ENCODE results near the gene FAM43B.

FAM43B gene

DNA sequence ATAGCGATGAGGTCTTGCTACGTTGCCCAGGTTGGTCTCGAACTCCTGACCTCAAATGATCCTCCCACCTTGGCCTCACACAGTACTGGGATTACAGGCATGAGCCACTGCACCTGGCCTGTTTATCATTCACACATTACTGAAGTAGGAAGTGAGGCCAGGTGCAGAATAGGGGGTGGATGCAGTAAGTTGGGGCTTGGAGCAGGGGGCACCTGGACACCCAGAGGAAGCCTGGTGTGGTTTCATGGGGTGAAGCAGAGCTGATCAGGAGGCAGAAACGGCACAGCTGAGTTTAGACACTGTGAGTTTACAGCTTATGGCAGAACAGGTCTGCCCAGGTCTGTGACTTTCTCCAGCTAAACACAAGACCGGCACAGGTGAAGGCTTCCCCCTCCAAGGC lies 41.4 kb downstream of the FAM43B start:
- ATAC-seq = no peak
- DNase-seq = no peak

DNA sequence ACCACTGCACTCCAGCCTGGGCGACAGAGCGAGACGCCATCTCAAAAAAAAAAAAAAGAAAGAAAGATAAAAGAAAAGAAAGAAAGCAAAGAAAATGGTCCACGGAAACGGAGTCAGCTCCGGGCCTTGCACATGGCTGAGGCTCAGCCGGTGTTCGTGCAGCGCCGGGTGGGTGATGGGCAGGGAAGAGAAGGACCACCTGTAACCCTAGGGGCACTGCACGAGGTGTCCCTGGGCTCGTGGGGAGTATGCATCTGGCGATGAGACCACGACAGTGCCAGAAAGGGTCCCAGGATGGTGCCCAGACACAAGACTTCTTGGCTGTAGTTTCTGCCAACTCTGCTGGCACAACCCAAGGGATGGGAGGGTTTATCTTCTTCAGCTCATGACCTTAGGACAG lies 42.4 kb downstream of the FAM43B start:
- no peak for ATAC-seq
- DNase-seq = no peak

DNA sequence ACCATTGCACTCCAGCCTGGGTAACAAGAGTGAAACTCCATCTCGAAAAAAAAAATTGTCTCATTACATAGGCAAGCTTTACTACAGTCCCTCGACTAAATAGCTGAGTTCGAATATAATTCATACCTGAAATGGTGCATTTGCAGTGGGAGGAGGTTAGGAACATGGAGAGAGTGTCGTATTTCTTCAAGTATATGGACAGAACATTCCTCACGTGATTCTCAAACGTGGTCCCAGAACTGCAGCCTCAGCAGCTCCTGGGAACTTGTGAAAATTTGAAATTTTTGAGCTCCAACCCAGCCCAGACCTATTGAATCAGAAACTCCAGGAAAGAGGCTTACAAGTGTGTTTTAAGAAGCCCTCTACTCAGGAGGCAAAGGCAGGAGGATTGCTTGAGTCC lies 43.7 kb downstream of the FAM43B start:
- no peak for DNase-seq
- no peak for ATAC-seq

DNA sequence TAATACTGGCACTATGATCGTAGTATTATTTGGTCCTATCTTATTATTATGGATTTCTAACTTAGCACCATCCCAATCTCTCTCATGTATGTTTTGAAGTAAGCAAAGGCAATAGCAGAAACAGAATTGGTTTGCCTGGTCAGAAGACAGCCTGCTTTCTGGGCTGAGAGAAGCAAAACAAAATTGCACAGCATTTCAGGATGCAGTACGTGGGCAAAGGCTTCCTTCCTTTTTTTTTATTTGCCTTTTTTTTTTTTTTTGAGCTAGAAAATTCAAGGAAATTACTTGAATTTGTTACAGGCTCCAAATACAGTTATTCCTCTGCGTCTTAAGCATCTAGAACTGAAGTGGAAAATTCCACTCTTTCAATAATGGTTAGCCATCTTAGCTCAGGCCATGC lies 45.3 kb downstream of the FAM43B start:
- ATAC-seq (no peak), DNase-seq (no peak)

DNA sequence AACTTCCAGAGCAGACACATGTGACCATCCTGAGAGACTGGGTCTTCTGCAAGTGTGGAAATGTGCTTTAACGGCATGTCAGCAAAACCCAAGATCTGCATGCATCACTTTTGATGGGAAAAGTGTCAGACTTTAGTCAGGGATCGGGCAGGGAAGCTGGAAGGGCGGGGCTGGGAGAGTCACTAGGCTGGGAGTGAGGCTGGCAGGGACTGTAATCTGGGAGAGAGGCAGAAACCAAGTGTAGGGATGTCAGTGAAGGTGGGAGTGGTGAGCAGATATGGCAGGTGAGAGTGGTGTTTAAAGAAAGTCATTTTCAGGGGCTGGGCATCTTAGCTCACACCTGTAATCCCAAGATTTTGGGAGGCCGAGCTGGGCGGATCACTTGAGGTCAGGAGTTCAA lies 47.8 kb downstream of the FAM43B start:
- DNase-seq = no peak
- no peak for ATAC-seq

DNA sequence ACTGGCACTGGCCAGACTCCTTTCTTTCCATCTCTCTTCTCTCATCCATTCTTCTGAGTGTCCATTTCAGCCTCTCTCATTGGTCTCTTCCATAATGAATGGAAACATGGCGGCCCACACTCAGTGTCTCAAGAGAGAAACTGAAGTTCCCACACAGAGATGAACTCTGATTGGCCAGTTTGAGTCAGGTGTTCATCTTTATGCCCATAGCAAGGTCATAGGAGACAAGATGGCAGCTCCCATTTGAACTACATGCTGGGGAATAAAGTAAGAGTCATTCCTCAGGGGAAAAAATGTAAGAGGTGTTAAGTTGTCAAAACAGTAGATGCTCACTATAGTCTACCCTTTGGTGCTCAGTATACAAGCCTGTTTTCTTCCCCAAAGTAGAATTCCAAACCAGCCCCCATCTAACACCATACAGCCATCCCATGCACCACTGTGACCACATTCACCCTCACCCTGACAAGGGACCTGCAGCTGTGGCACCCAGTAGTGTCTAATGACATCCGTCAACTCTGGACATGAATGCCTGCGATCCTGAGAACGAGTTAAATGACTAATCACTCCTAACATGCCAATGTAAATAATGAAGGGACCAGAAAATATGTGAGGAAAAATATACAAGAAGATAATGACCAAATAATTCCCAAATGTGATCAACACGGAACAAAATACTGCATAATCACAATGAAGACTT lies 48.9 kb downstream of the FAM43B start:
- DNase-seq (no peak), ATAC-seq (no peak)

DNA sequence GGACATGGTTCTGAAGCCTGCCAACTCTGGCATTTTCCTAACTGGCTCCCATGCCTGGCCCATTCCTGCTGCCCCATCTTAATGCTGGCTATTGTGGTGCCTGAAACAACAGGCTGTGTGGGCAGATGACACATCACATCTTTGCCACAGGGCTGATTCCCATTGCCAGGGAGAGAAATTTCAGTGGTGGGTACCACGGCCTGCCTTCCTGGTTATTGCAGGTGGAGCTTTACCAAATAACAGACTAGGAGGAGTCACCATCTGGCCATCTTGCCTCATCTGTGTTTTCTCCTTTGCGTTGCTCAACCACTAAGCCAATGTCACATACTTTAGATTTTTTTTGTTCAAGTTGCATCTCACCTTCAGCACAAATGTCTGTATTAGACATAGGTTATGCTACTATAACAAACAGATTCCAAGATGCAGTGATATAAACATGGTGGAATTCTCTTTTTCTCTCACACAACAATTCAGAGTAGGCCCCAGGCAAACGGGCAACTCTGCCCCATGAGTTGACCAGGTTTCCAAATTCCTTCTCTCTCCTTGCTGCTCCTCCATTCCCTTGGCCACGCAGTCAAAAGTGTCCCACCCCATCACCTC lies 50.6 kb downstream of the FAM43B start:
- ATAC-seq (no peak), DNase-seq (no peak)

DNA sequence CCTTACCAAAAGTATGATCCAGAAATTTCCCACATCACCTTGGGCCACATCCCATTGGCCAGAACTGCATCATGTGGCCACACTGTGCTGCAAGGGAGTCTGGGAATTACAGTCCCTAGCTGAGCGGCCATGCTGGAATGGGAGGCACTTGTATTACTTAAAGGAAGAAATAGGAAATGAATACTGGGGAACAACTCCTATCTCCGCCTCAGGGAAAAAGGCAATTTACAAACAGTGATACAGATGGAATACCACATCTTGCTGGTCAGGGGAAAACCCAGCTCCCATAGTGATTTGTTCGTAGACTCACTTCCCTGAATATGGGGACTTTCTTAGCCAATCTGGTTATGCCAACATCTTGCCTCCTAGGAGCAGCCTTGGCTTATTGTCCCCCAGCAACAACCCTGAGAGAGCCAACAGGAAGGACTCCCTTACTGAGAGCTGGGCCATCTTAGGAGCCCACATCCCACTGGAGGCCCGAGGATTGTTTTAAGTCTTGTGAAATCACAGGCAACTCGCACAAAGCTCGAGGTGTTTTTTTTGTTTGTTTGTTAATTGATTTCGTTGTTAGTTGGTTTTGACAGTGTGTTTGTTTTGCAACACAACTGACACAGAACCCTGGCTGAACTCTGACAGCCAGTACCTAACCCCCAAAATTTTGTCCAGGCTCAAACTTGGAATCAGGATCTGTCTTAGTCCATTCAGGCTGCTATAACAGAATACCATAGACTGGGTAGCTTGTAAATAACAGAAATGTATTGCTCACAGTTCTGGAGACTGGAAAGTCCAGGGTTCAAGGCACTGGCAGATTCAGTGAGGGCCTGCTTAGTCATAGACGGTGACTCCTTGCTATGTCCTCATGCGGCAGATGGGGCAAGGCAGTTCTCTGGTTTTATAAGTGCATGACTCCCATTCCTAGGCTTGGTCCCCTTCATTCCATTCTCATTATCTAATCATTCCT lies 51.4 kb downstream of the FAM43B start:
- ATAC-seq = no peak

More for the DNA sequence above, 51.4 kb downstream of the FAM43B start:
- no peak for DNase-seq
